ENCODE results near the gene CD248.
"Not testable (repeated sequence)": the region's sequence is repeated elsewhere in the genome, so short reads cannot be mapped to it uniquely, and the experiment has no call there.

The CD248 gene

DNA sequence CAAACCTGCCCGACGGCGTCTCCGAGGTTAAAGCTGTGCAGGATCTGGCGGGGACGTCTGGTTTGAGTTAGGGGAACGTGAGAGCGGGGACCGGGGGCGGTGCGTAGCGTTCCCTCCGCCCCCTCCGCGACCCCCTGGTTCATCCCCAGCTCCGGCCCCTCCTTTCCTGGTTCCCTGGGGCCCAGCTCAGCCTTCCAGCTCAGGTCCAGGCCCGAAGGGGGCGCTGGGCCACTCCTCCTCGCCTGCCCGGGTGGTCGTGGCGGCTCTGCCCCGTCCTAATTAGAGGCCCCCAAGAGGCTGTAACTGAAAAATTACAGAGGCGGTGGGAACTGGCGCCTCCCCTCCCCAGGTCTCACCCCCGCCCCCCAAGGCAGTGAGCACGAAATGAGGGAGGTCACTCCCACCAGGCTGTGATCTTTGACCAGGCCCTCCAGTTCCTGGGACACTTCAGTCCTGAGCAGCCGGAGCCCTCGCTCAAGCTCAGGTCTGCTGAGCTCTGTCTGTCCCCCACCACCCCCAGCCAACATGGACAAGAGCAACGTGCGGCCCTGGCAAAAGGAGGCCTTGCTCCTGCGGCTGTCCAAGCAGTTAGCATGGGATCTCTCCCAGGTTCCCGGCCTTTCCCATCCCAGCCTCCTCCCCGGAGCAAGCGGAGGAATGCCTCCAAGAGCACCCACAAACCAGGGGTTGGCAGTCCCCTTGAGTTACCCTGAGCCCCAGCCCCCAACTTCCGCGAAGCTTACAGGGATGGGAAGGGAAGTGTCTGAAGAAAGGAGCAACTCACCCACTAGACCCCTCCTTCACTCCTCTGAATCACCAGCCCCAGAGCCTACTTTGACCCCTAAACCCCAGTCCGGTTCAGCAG, 3.3 kb downstream of the CD248 start:
- DNase-seq (ENCODE audit: low read depth): no peak

- DNase-seq (ENCODE audit: low read depth): peak; percentile 99
Measured at GRCh38 chr11:66312549-66313320, 4.1 kb downstream of the CD248 start.

DNA sequence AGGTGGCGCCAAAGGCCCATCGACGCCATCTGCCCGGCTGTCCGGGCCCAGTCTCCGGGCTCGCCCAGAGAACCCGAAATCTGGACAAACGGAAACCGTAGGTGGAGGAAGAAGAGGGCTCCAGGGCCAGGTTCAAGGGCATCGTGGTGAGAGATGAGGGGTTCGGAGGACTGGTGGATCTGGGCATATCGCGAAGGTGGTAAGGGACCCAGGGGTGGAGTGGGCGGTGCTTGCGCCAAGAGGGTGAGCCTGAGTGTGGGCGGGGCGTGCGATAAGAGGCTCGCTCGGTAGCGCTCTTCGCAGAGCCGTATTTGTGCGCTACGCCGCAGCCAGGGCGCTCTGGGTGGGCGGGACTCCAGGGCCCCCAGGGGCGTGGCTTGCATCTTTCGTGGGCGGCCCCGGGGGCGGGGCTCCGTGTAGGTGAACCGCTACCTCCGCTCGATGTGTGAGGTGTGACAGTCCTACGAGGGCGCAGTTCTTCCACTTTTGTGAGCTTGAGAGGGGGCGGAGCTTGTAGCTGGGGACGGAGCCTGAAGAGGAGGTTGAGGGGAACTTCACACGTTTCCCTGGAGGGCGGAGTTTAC, 4.8 kb downstream of the CD248 start:
- peak; percentile 96 for DNase-seq (ENCODE audit: low read depth)

GRCh38 chr11:66311470-66311964, 5.3 kb downstream of the CD248 start:
- no peak for DNase-seq (ENCODE audit: low read depth)

DNA sequence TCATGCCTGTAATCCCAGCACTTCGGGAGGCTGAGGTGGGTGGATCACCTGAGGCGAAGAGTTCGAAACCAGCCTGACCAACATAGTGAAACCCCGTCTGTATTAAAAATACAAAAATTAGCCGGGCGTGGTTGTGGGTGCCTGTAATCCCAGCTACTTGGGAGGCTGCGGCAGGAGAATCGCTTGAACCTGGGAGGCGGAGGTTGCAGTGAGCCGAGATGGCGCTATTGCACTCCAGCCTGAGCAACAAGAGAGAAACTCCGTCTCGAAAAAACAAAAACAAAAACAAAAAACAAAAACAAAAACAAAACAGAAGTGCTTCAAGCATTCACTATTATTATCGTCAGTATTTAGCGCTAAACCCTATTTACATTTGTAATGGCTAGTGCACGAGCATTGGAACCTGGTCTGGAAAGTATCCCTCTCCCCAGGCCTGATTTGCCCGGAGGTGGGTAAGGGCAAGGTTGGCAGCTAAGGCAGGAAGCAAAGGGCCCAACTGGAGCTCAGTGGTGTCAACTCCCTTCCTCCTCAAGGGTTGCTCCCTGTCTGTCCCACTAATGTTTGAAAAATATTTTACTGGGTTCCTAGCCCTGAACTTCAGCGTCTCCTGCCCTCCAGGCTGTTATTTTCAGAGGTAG, 5.9 kb downstream of the CD248 start:
- not testable (repeated sequence) for DNase-seq (ENCODE audit: low read depth)

DNA sequence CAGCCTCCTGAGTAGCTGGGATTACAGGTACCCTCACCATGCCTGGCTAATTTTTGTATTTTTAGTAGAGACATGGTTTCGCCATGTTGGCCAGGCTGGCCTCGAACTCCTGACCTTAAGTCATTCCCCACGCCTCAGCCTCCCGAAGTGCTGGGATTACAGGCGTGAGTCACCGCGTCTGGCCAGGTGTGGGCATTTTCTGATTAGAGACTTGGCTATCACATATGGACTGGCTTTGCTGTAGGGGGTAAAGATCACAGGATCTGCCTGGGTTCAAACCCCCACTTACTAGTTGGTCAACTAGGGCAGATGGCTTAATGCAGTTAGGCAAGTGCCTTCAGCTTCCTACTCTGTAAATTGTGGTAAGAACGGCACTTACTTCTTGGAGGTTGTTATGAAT, 6.5 kb downstream of the CD248 start:
- DNase-seq (ENCODE audit: low read depth): no peak

GRCh38 chr11:66309475-66309874, 7.4 kb downstream of the CD248 start:
- DNase-seq (ENCODE audit: low read depth): no peak

GRCh38 chr11:66302656-66303055, 14.2 kb downstream of the CD248 start:
- no peak for DNase-seq (ENCODE audit: low read depth)

GRCh38 chr11:66299186-66299585, 17.7 kb downstream of the CD248 start:
- no peak for DNase-seq (ENCODE audit: low read depth)

GRCh38 chr11:66297610-66298009, 19.2 kb downstream of the CD248 start:
- no peak for DNase-seq (ENCODE audit: low read depth)

DNA sequence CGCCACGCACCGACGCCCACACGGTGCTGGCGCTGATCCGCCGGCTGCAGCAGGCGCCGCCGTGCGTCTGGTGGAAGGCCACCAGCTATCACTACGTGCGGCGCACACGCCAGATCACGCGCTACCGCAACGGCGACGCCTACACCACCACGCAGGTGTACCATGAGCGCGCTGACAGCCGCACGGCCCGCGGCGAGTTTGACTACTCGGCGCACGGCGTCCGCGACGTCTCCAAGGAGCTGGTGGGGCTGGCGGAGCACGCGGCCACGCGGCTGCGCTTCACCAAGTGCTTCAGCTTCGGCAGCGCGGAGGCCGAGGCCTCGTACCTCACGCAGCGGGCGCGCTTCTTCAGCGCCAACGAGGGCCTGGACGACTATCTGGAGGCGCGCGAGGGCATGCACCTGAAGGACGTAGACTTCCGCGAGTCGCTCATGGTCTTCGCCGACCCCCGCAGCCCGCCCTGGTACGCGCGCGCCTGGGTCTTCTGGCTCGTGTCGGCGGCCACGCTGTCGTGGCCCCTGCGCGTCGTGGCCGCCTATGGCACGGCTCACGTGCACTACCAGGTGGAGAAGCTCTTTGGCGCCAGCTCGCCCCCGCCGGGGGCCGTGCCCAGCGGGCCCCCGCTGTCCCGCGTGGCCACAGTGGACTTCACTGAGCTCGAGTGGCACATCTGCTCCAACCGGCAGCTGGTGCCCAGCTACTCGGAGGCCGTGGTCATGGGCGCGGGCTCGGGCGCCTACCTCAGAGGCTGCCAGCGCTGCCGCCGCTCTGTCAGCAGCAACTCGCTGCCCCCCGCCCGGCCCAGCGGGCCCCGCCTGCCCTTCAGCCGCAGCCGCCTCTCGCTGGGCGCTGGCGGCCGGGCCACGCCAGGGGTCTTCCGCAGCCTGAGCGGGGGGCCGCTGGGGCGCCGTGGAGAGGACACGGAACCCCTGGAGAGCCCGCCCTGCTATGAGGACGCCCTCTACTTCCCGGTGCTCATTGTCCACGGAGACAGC, 21.9 kb downstream of the CD248 start:
- DNase-seq (ENCODE audit: low read depth): no peak

GRCh38 chr11:66293777-66294625, 22.8 kb downstream of the CD248 start:
- no peak for DNase-seq (ENCODE audit: low read depth)

DNA sequence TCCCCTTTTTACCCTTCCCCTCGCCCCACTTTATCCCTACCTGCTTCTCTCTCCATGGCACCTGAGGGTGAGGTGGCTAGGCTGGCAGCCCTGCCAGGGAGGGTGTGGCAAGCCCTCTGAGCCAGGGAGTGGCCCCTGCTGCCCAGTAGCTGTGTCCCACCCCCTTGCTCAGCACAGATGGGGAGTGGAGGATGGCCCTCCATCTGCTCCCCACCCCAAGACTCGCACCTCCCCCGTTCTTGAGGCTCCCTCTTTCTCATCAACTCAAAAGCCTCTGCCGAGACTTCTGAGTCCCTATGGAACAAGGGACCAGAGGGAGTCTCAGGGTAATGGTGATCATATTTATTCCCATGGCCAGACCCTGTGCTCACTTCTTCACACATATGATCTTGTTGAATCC, 23.5 kb downstream of the CD248 start:
- DNase-seq (ENCODE audit: low read depth): no peak

DNA sequence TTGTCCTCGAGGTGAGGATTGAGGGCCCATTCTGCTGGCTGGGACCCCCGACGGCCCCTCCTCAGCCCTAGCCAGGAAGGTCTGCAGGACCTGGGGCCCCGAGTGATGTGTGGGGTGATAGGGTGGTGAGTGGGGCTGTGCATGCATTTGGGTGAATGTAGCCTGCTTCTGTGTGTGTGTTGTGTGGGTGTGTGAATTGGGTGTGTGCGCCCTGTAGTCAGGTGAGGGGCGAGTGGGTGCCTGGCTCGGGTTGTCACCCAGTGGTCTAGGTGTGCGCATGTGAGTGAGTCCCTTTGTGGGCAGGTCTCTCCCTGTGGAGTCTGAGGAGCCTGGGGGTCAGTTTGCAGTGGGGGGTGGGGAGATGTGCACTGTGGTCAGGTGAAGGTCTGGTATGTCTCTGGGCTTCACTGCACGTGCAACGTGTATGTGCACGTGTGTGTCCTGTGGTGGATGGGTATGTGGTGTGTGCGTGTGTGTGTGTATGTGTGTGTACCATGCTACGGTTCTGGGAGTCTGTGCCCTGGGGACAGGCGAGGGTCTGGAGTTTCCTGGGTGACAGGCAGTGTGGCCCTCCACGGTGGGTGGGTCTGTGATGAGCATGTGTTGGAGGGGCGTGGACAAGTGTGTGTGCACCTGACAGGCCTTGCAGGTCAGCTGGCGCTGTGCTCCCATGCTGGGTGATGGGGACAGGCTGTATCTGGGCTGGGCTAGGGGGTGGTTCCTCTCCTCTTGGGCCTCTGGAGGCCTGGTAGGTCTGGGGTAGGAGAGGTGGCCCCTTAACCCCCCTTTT, 24.1 kb downstream of the CD248 start:
- DNase-seq (ENCODE audit: low read depth): no peak

DNA sequence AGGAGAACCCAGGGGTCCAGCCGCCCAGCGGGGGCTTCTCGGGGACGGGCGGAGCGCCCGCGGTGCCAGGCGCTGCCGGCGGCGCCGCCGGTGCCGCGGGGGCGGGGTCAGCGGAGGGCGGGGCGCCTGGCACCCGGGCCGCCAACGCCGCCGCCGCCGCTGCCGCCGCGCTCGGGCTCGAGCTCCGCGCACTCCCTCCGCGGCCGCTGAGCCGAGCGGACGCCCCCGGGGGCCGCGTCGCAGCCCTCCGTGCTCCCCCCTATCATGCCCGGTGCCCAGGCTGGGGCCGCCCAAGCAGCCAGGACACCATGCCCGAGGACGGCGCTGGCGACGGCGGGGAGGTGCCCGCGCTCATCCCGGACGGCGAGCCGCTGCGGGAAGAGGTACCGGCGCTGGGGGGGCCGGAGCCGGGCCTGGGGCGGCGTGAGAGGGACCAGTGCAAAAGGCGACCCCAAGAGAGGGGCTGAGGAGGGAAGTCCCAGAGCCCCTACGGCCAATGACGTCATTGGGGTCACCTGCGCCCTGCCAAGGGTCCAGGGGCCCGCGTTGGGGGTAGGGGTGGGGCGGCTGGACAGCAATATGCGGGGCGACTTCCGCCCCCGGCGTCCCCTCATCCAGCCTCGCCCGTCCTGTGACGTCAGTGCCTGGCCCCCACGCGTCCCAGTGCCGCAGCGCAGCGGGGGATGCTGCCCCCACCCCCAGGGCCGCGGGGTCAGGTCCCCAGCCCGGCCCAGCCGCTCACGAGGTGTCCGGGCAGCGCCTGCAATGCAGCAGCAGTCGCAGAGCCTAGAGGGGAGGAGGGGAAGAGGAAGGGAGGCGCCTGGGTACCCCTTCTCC, 24.9 kb downstream of the CD248 start, which contains the start of gene TMEM151A:
Gene TMEM151A (plus strand): TSS at position 189 of the 837 bp plus-strand sequence. CDS start 120 bp downstream, at position 309.
- no peak for DNase-seq (ENCODE audit: low read depth)

GRCh38 chr11:66291303-66291705, 25.5 kb downstream of the CD248 start:
- DNase-seq (ENCODE audit: low read depth): no peak

- DNase-seq (ENCODE audit: low read depth): no peak
Measured at GRCh38 chr11:66290330-66290621, 26.6 kb downstream of the CD248 start.

Measured in activated gamma-delta T cell treated with anti-CD3 and anti-CD28 coated beads, Interleukin-2, amount 50 U/mL, for 16 hours (primary cell).